Thoracic aorta (tissue), 2 donors: Measurements from ENCODE around the gene LAMB4. TPM values are rescaled to one million over a fixed set of nuclear protein-coding genes. Genes with fewer than 3 reads are reported as not detected.

Source experiments
- ATAC-seq: fragments of 150-250 bp; one replicate; pipeline ENCODE4 v1.8.0; 2017; ENCODE audit warnings: low read depth; ENCODE audit not compliant: insufficient number of reproducible peaks, low FRiP score
- DNase-seq: peaks from one replicate; pipeline ENCODE4 v3.0.0-alpha.2; 2020; ENCODE audit warnings: low spot score
- H3K27ac ChIP-seq, 2 donors: fragments of 200-600 bp; sonication (generic); 1 replicate in 1 of 2; 2 replicates in 1 of 2; pipeline ENCODE4 v1.5.1; 2016; ENCODE audit warnings: mild to moderate bottlenecking in 2 of 2, moderate library complexity in 2 of 2
- H3K27me3 ChIP-seq: fragments of 200-600 bp; sonication (generic); replicated peaks from 2 replicates; pipeline ENCODE4 v1.6.0; 2016; ENCODE audit warnings: mild to moderate bottlenecking; ENCODE audit not compliant: insufficient read depth
- H3K36me3 ChIP-seq: fragments of 200-600 bp; sonication (generic); one replicate; pipeline ENCODE4 v1.5.1; 2016
- H3K4me1 ChIP-seq, 2 donors: fragments of 200-600 bp; sonication (generic); 1 replicate in 1 of 2; 2 replicates in 1 of 2; pipeline versions ENCODE4 v1.5.1 to v1.6.0; 2016; ENCODE audit warnings: low read depth in 2 of 2, mild to moderate bottlenecking in 1 of 2; ENCODE audit not compliant: control insufficient read depth in 1 of 2
- H3K4me3 ChIP-seq: fragments of 200-600 bp; sonication (generic); 2 replicates; pipeline ENCODE4 v1.5.1; 2016; ENCODE audit warnings: mild to moderate bottlenecking
- H3K9me3 ChIP-seq: fragments of 200-600 bp; sonication (generic); 2 replicates; pipeline ENCODE4 v1.5.1; 2016
- CTCF ChIP-seq: fragments of 200-600 bp; sonication (generic); IDR thresholded peaks from one replicate; pipeline ENCODE4 v1.5.1; 2019; ENCODE audit warnings: antibody characterized with exemption
- total RNA-seq, 2 donors: library from RNA; depleted of rRNA; stranded (reverse); fragments of >200 nt; gene quantifications; one replicate each; pipeline versions ENCODE4 v1.1.0 to v1.2.3, GENCODE V29; 2016

The LAMB4 gene
- total RNA-seq, 2 donors from 2014 or later = 0.14 TPM; not detected in 1

GRCh38 chr7:108109221-108109908 is 20.8 kb downstream of the LAMB4 start:
- Histone ChIP-seq H3K9me3 (no peaks in the 10 kb centered on the region), H3K27me3 (no peaks in the 10 kb centered on the region), H3K36me3 (no peaks in the 10 kb centered on the region), H3K4me1 (no peaks in the 10 kb centered on the region), H3K4me3 (no peak overlapping the region), H3K27ac (no peak overlapping the region)
- ATAC-seq (no peak), DNase-seq (no peak)
- no peak for TF ChIP-seq CTCF

GRCh38 chr7:108108131-108108530 is 22.0 kb downstream of the LAMB4 start:
- no peaks in the 10 kb centered on the region for H3K27me3 ChIP-seq
- no peaks in the 10 kb centered on the region for H3K9me3 ChIP-seq
- no peaks in the 10 kb centered on the region for H3K36me3 ChIP-seq
- H3K4me1 ChIP-seq = no peaks in the 10 kb centered on the region
- no peak for ATAC-seq
- no peak for DNase-seq
- H3K4me3 ChIP-seq = no peak overlapping the region
- no peak overlapping the region for H3K27ac ChIP-seq
- no peak for TF ChIP-seq CTCF

- ATAC-seq (no peak), DNase-seq (no peak)
- Histone ChIP-seq H3K4me1 (no peaks in the 10 kb centered on the region), H3K27ac (no peak overlapping the region), H3K36me3 (no peaks in the 10 kb centered on the region), H3K27me3 (no peaks in the 10 kb centered on the region), H3K9me3 (no peaks in the 10 kb centered on the region), H3K4me3 (no peak overlapping the region)
- TF ChIP-seq CTCF = no peak
These were observed 25.8 kb downstream of the LAMB4 start for GRCh38 chr7:108104324-108104723.

- Histone ChIP-seq H3K36me3 (no peaks in the 10 kb centered on the region), H3K27ac (no peak overlapping the region), H3K4me1 (no peaks in the 10 kb centered on the region), H3K4me3 (no peak overlapping the region), H3K9me3 (no peaks in the 10 kb centered on the region), H3K27me3 (no peaks in the 10 kb centered on the region)
- TF ChIP-seq CTCF = no peak
- ATAC-seq (no peak), DNase-seq (no peak)
These were observed 26.4 kb downstream of the LAMB4 start for GRCh38 chr7:108103558-108104298.

- ATAC-seq (no peak), DNase-seq (no peak)
- no peaks in the 10 kb centered on the region for H3K27me3 ChIP-seq
- H3K36me3 ChIP-seq = no peaks in the 10 kb centered on the region
- no peaks in the 10 kb centered on the region for H3K4me1 ChIP-seq
- TF ChIP-seq CTCF = no peak
- no peaks in the 10 kb centered on the region for H3K9me3 ChIP-seq
- H3K27ac ChIP-seq = no peak overlapping the region
- H3K4me3 ChIP-seq = no peak overlapping the region
These were observed 27.4 kb downstream of the LAMB4 start for GRCh38 chr7:108102671-108103312.
